HL-60/S4 treated with phorbol 12-myristate 13-acetate at 8.2 ng/mL for 4 days and 3 days (cell line): ENCODE results near the gene ALG5.

ENCODE experiments used
- in situ Hi-C: fragments of 300-500 bp; cut with MboI; formaldehyde crosslinking; loops from 2 replicates; pipeline ENCODE4 v1.15.0; 2022; ENCODE audit warnings: low sequenced_read_pairs

ALG5 gene

GRCh38 chr13:36981156-36981743 is 17.9 kb downstream of the ALG5 start:
- in situ Hi-C loops, result loop anchor here (25.0 kb wide), 1 partner anchor 644 kb away; the partner anchor contains the start of gene SPART

DNA sequence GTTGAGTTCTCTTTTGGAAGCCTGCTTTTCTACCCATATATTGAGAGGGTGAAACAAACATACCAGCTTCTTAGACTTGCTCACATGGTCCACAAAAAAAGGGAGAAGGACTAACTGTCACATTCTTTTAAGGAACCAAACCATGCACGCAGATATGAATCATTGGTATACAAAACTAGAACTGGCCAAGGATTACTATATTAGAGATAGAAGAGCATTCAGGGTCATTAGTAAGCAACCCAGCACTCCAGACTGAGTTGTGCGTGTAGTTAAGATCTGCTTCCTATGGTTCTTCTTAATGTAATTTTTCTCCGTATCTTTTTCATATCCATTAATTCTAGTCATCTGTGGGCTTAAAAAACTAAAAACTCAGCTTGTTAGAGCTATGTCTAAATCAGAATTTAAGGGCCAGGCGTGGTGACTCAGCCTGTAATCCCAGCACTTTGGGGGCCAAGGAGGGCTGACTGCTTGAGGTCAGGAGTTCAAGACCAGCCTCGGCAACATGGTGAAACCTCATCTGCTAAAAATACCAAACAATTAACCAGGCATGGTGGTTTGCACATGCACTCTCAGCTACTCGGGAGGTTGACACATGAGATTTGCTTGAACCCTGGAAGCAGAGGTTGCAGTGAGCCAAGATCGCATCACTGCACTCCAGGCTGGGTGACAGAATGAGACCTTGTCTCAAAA is 19.6 kb downstream of the ALG5 start:
- in situ Hi-C loops, result loop anchor here (25.0 kb wide), 1 partner anchor 642 kb away; the partner anchor contains the start of gene SPART

GRCh38 chr13:36975172-36975571 is 24.0 kb downstream of the ALG5 start:
- in situ Hi-C loops, result loop anchor here (25.0 kb wide), 1 partner anchor 638 kb away; the partner anchor contains the start of gene SPART

- in situ Hi-C loops, result no loop called here
Observed at GRCh38 chr13:36973621-36974295, 25.4 kb downstream of the ALG5 start.

DNA sequence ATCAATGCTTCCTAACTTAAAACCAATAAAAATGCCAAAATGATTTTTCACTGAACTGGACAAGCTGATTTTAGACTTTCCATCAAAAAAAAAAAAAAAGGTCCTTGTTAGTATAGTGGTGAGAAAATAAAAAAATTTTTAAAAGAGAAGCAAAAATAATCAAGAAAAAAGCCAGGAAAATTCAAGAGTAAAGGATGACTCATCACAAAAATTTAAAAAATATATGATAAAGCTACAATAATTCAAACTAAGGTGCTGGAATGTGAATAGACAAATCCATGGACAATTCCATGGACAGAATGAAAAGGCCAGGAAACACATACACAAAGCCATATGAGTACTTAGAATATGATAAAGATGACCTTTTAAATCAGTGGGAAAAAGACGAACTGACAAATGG is 26.1 kb downstream of the ALG5 start:
- in situ Hi-C loops, result no loop called here

DNA sequence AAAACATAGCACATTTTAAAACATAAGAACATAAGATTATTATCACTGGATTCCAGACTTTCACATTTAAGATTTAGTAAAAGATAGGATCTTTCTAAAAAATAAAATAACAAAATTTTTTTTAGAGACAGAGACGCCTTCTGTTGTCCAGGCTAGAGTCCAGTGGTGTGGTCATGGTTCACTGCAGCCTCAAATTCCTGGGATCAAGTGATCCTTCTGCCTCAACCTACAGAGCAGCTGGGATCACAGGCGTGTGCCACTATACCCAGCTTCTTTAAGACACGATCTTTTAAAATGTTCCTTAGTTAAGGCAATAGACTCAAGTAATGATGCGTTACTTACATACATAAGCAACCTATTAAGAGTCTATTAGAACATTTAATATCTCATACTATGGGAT is 32.7 kb downstream of the ALG5 start:
- in situ Hi-C loops, result no loop called here

- in situ Hi-C loops, result no loop called here
Observed at GRCh38 chr13:36965767-36966166, 33.4 kb downstream of the ALG5 start.

- in situ Hi-C loops, result no loop called here
Observed at GRCh38 chr13:36959456-36960116, 39.6 kb downstream of the ALG5 start.

- in situ Hi-C loops, result no loop called here
Observed at GRCh38 chr13:36954542-36954941, 44.6 kb downstream of the ALG5 start.

GRCh38 chr13:36950920-36951319 is 48.2 kb downstream of the ALG5 start:
- in situ Hi-C loops, result no loop called here

GRCh38 chr13:36950330-36950729 is 48.8 kb downstream of the ALG5 start:
- in situ Hi-C loops, result no loop called here

DNA sequence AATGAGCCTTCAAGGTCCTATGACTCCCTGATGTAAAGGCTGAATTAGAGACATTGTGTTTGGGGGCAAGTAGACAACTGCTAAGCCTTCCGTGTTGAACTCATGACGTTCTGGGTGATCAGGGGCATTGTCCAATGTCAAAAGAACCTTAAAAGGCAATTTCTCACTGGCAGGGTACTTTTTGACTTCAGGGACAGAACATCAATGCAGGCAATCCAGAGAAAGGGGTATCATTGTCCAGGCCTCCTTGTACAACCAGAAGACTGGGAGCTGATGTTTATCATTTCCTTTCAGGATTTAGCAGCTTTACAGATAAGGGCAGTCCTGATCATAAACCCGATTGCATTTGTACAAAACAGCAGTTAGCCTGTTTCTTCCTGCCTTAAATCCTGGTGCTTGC is 54.1 kb downstream of the ALG5 start:
- in situ Hi-C loops, result no loop called here

- in situ Hi-C loops, result no loop called here
Observed at GRCh38 chr13:36925603-36926002, 73.5 kb downstream of the ALG5 start.

- in situ Hi-C loops, result no loop called here
Observed at GRCh38 chr13:36924001-36924400, 75.1 kb downstream of the ALG5 start.

DNA sequence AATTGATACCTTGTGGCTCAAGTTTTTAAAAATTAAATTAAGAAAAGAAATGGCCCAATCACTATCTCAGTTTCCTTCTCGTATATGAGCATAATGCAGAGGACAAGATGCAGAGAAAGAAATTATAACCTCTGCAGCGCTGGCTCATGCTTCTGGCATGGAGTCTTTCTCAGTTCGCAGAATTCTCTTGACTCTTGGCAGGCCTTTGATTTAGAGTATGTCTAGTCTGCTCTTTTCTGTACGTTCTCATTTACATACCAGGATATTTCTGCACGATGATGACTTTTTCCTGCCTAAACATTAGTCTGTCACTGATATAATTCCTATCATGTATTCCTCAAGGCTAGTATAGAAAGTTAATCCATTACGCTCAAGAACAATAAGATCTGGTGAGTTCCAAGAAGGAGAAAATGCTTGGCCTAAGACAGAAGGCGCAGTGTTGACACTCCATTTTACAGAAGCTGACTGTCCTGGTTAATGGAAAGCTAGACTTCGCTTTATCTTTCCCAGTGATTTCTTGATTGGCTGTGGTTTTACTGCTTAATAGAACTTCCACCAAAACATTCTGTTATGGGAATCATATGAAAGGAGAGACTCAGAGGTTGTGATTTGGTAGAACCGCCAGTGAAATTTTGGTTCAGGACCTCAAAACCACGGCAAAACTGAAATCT is 77.4 kb downstream of the ALG5 start:
- in situ Hi-C loops, result no loop called here

DNA sequence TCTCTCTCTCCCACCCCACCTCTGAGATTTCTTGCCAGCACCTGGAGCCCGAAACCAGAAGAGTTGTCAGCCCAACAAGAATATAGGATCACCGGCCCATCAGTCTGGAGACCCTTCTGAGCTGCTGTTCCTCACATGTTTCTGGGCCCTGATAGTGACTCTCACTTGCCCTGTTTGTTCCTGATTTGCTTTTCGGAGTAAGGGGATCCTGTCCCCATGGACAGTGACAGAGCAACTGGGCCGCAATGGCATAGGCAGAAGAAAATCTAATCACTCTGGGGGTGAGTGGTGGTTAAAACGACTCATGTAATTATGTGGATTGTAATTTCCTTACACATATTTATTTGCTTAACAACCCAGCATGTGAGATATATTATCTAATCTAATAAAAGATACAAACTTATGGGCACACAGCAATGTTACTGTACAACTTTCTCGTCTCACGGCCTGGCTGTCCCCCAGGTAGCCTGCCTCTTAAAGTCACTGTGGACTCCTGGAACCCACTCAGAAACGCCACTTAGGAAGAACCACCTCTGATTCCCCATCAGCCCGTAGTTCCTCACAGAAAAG is 78.4 kb downstream of the ALG5 start:
- in situ Hi-C loops, result no loop called here

GRCh38 chr13:36919833-36920615 is 79.1 kb downstream of the ALG5 start, which contains the start of gene SMAD9:
SMAD9 (minus strand) TSS chr13:36920238; CDS start chr13:36879689, 40,549 bp downstream.
- in situ Hi-C loops, result no loop called here

- in situ Hi-C loops, result no loop called here
Observed at GRCh38 chr13:36919171-36919832, 79.8 kb downstream of the ALG5 start.
